Kidney (tissue), 14 donors: Measurements from ENCODE around the gene SERPINE2. TPM values are rescaled to one million over a fixed set of nuclear protein-coding genes. Genes with fewer than 3 reads are reported as not detected.

Experiments
- DNase-seq, 5 donors: peaks; one replicate each; pipeline ENCODE4 v3.0.0-alpha.2; 2013 to 2020
- FAIRE-seq: peaks from 2 replicates; lab custom pipeline; 2012; peaks lifted over from hg19 to GRCh38; lab: Jason Lieb, UNC
- H3K27ac ChIP-seq, 2 donors: one replicate each; pipeline ENCODE4 v1.7.0; 2013; ENCODE audit warnings: low read depth in 2 of 2, low read length in 2 of 2, inconsistent platforms in 1 of 2
- H3K27me3 ChIP-seq: one replicate; pipeline ENCODE4 v1.7.1; 2013; ENCODE audit warnings: low read length, inconsistent platforms; ENCODE audit not compliant: control insufficient read depth, insufficient read depth
- H3K36me3 ChIP-seq, 3 donors: one replicate each; pipeline versions ENCODE4 v1.7.0 to v1.7.1; 2013; ENCODE audit warnings: low read length in 3 of 3, control low read depth in 1 of 3, inconsistent platforms in 1 of 3; ENCODE audit not compliant: insufficient read depth in 3 of 3, control insufficient read depth in 2 of 3
- H3K4me1 ChIP-seq, 3 donors: one replicate each; pipeline versions ENCODE4 v1.7.0 to v1.7.1; 2013; ENCODE audit warnings: low read length in 3 of 3, inconsistent platforms in 1 of 3, low read depth in 1 of 3; ENCODE audit not compliant: control insufficient read depth in 2 of 3, insufficient read depth in 2 of 3
- H3K4me3 ChIP-seq, 3 donors: one replicate each; pipeline versions ENCODE4 v1.7.0 to v1.8.1; 2013; ENCODE audit warnings: low read length in 3 of 3, control low read depth in 1 of 3, inconsistent platforms in 1 of 3
- H3K9ac ChIP-seq, 3 donors: one replicate each; pipeline versions ENCODE4 v1.7.0 to v1.7.1; 2013; ENCODE audit warnings: low read length in 3 of 3, control low read depth in 1 of 3, inconsistent platforms in 1 of 3
- H3K9me3 ChIP-seq, 3 donors: one replicate each; pipeline versions ENCODE4 v1.7.0 to v1.7.1; 2013; ENCODE audit warnings: low read length in 3 of 3, control low read depth in 1 of 3, inconsistent platforms in 1 of 3; ENCODE audit not compliant: control insufficient read depth in 2 of 3, insufficient read depth in 1 of 3
- CTCF ChIP-seq: IDR thresholded peaks from 3 replicates; pipeline ENCODE4 v1.5.1; 2012; ENCODE audit warnings: mild to moderate bottlenecking, moderate library complexity, borderline replicate concordance; ENCODE audit not compliant: insufficient read depth; ENCODE audit errors: extremely low read depth
- intact Hi-C: fragments of 100-400 bp; cut with DNase I; formaldehyde crosslinking; loops from one replicate; pipeline ENCODE4 v1.11.1; 2022
- polyA plus RNA-seq: library from polyadenylated mRNA; stranded (reverse); fragments of 350-450 nt; fragmentation: Illumina TruSeq; extraction: RNeasy Lipid Tissue Mini Kit (QIAGEN cat#74804); gene quantifications from one replicate; pipeline ENCODE4 v1.2.3, GENCODE V29; 2014; ENCODE audit warnings: low read depth, low replicate concordance; ENCODE audit not compliant: insufficient read depth
- total RNA-seq: library from RNA; stranded (reverse); fragmentation: NEBNext Ultra II Directional; extraction: Animal tissue kit (Norgen Biotek cat#: 25700); gene quantifications from one replicate; pipeline ENCODE4 v1.2.1, GENCODE V29; 2021
- donor health status: control.
- donor health status: control.
- donor health status: control.
- donor health status: control.
- donor health status: control.
- donor health status: DM: yes; HTN: yes; CAD: no.
- donor health status: Normal renal cell carcinoma (clear cell type).

Gene SERPINE2
- total and polyA plus RNA-seq, 2 donors from 2014 or later = 27.3 to 29.2 TPM

GRCh38 chr2:223994562-223995162 lies 44.4 kb downstream of the SERPINE2 start:
- Histone ChIP-seq H3K27ac (peak overlapping the region in 1 of 2 donors; percentile 36), H3K9me3 (no peaks in the 10 kb centered on the region), H3K4me3 (no peak overlapping the region), H3K4me1 (peaks cover 3 to 14% (median 10%) of the 10 kb centered on the region in 3 donors), H3K27me3 (no peaks in the 10 kb centered on the region), H3K9ac (no peak overlapping the region), H3K36me3 (no peaks in the 10 kb centered on the region)
- intact Hi-C loops = loop anchor here (5.0 kb wide), 1 partner anchor 293 kb away; no protein-coding TSS in a partner anchor
- DNase-seq = no peak
- FAIRE-seq = peak; percentile 19
- TF ChIP-seq CTCF = no peak

GRCh38 chr2:223993634-223994232 lies 45.4 kb downstream of the SERPINE2 start:
- Histone ChIP-seq H3K9me3 (no peaks in the 10 kb centered on the region), H3K27ac (peak overlapping the region in 1 of 2 donors; percentile 36), H3K36me3 (no peaks in the 10 kb centered on the region), H3K4me3 (no peak overlapping the region), H3K9ac (no peak overlapping the region), H3K27me3 (no peaks in the 10 kb centered on the region), H3K4me1 (peaks cover 3 to 14% (median 10%) of the 10 kb centered on the region in 3 donors)
- intact Hi-C loops = loop anchor here (5.0 kb wide), 1 partner anchor 294 kb away; no protein-coding TSS in a partner anchor
- DNase-seq (peak in 4 of 5 donors; percentile 65 to 94 (median 80)), FAIRE-seq (peak; percentile 84)
- peak; percentile 84 for TF ChIP-seq CTCF

GRCh38 chr2:223991611-223992010 lies 47.5 kb downstream of the SERPINE2 start:
- Histone ChIP-seq H3K36me3 (no peaks in the 10 kb centered on the region), H3K9me3 (no peaks in the 10 kb centered on the region), H3K4me3 (no peak overlapping the region), H3K27me3 (no peaks in the 10 kb centered on the region), H3K4me1 (peaks cover 3 to 14% (median 10%) of the 10 kb centered on the region in 3 donors), H3K27ac (no peak overlapping the region), H3K9ac (no peak overlapping the region)
- no peak for TF ChIP-seq CTCF
- DNase-seq = peak in 2 of 5 donors; percentile 39 to 46
- no peak for FAIRE-seq
- intact Hi-C loops = loop anchor here (5.0 kb wide), 1 partner anchor 296 kb away; no protein-coding TSS in a partner anchor
